ENCODE data around the gene TLE1. TPM values are rescaled to one million over a fixed set of nuclear protein-coding genes. Genes with fewer than 3 reads are reported as not detected.

The TLE1 gene
- total RNA-seq, 6 experiments from 2014 or later: 6.7 to 15.3 (median 13.0) TPM

- TF ChIP-seq, protein P1, sequence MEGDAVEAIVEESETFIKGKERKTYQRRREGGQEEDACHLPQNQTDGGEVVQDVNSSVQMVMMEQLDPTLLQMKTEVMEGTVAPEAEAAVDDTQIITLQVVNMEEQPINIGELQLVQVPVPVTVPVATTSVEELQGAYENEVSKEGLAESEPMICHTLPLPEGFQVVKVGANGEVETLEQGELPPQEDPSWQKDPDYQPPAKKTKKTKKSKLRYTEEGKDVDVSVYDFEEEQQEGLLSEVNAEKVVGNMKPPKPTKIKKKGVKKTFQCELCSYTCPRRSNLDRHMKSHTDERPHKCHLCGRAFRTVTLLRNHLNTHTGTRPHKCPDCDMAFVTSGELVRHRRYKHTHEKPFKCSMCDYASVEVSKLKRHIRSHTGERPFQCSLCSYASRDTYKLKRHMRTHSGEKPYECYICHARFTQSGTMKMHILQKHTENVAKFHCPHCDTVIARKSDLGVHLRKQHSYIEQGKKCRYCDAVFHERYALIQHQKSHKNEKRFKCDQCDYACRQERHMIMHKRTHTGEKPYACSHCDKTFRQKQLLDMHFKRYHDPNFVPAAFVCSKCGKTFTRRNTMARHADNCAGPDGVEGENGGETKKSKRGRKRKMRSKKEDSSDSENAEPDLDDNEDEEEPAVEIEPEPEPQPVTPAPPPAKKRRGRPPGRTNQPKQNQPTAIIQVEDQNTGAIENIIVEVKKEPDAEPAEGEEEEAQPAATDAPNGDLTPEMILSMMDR (IDR thresholded peaks at IDR 0.05): no peak
- no peak overlapping the region for H3K4me3 Mint-ChIP-seq
- H3K27me3 Mint-ChIP-seq (ENCODE audit: insufficient read depth): peaks cover 15% of the 10 kb centered on the region
- no peaks in the 10 kb centered on the region; the same call in 1 of the 2 replicates for H3K36me3 Mint-ChIP-seq (ENCODE audit: low read depth)
- no peak overlapping the region for H3K27ac Mint-ChIP-seq
- no peaks in the 10 kb centered on the region; the same call in 1 of the 2 replicates for H3K4me1 Mint-ChIP-seq (ENCODE audit: low read depth)
- no peak for DNase-seq
- peaks cover 4% of the 10 kb centered on the region; the same call in 1 of the 2 replicates for H3K9me3 Mint-ChIP-seq
Observed at GRCh38 chr9:81722277-81722676, 32.9 kb upstream of the TLE1 start.

DNA sequence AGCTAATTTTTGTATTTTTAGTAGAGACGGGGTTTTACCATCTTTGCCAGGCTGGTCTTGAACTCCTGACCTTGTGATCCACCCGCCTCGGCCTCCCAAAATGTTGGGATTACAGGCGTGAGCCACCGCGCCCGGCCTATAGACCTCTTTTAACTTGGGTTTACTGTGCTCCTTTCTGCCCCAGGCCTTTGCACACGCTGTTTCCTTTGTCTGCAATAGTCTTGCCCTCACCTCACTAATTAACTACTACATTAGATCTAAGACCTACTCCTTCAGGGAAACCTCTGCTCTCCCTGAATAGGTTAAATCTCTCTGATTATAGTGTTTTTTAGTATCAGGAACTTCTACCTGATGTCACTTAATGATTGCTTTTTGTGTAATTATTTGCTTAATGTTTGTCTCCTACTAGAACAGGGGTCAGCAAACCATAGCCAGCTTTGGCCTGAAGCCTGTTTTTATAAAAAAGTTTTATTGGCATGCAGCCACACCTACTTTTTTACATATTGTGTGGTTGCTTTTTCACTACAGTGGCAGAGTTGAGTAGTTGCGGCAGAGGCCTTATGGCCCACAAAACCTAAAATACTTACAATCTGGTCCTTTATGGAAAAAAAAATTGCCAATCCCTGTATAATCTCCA, 31.2 kb upstream of the TLE1 start:
- no peaks in the 10 kb centered on the region; the same call in 1 of the 2 replicates for H3K4me1 Mint-ChIP-seq (ENCODE audit: low read depth)
- TF ChIP-seq, protein P1 (IDR thresholded peaks at IDR 0.05): no peak
- no peak overlapping the region for H3K4me3 Mint-ChIP-seq
- H3K27me3 Mint-ChIP-seq (ENCODE audit: insufficient read depth): peaks cover 11% of the 10 kb centered on the region
- H3K9me3 Mint-ChIP-seq: peaks cover 4% of the 10 kb centered on the region; the same call in 1 of the 2 replicates
- H3K27ac Mint-ChIP-seq: no peak overlapping the region
- DNase-seq: no peak
- H3K36me3 Mint-ChIP-seq (ENCODE audit: low read depth): no peaks in the 10 kb centered on the region; the same call in 1 of the 2 replicates

DNA sequence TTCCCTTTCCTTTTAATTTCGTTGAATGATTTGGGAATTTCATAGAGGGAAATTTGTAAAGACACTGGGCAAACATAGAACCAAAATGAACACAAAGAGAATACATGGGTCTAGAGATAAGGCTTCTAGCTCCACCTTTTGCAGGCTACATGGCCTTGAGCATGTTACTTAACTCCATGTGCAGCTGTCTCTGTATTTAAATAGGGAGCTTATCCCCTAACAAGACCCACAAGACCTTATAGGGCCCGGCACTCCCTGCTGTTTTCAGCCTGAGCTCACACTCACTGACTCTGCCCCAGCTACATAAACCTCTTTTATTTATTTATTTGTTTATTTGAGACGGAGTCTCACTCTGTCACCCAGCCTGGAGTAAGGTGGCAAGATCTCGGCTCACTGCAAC, 30.6 kb upstream of the TLE1 start:
- Mint-ChIP-seq H3K27me3 (ENCODE audit: insufficient read depth) (peaks cover 8% of the 10 kb centered on the region), H3K4me3 (no peak overlapping the region), H3K36me3 (ENCODE audit: low read depth) (no peaks in the 10 kb centered on the region; the same call in 1 of the 2 replicates), H3K9me3 (peaks cover 4% of the 10 kb centered on the region; the same call in 1 of the 2 replicates), H3K4me1 (ENCODE audit: low read depth) (no peaks in the 10 kb centered on the region; the same call in 1 of the 2 replicates), H3K27ac (no peak overlapping the region)
- TF ChIP-seq, protein P1 (IDR thresholded peaks at IDR 0.05): no peak
- no peak for DNase-seq

- no peaks in the 10 kb centered on the region for H3K4me1 Mint-ChIP-seq (ENCODE audit: low read depth)
- no peak for DNase-seq
Observed at GRCh38 chr9:81718244-81718643, 28.9 kb upstream of the TLE1 start.

DNA sequence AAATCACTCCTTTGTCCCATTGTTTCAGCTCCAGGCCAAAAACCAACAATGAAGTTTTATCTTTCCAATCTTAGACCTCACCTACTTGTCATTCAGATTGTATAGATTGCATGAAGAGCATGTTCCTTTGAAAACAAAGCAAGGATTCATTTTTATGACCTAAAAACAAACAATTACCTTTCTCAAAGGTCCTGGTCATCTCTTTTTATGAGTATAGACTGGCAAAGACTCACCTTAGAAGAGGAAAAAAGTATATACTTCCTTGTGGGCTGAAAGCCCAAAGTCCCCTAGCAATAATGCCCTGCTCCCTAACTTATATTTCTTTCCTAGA, 28.4 kb upstream of the TLE1 start:
- DNase-seq: no peak
- Mint-ChIP-seq H3K4me1 (ENCODE audit: low read depth) (no peaks in the 10 kb centered on the region), H3K4me3 (no peak overlapping the region), H3K36me3 (ENCODE audit: low read depth) (no peaks in the 10 kb centered on the region; the same call in 1 of the 2 replicates), H3K27ac (no peak overlapping the region), H3K27me3 (ENCODE audit: insufficient read depth) (peaks cover 6% of the 10 kb centered on the region), H3K9me3 (peaks cover 4% of the 10 kb centered on the region; the same call in 1 of the 2 replicates)
- TF ChIP-seq, protein P1 (IDR thresholded peaks at IDR 0.05): no peak

More at GRCh38 chr9:81718244-81718643, 28.9 kb upstream of the TLE1 start:
- no peaks in the 10 kb centered on the region; the same call in 1 of the 2 replicates for H3K36me3 Mint-ChIP-seq (ENCODE audit: low read depth)
- H3K27ac Mint-ChIP-seq: no peak overlapping the region
- peaks cover 4% of the 10 kb centered on the region; the same call in 1 of the 2 replicates for H3K9me3 Mint-ChIP-seq
- peaks cover 8% of the 10 kb centered on the region for H3K27me3 Mint-ChIP-seq (ENCODE audit: insufficient read depth)
- TF ChIP-seq, protein P1 (IDR thresholded peaks at IDR 0.05): no peak
- no peak overlapping the region for H3K4me3 Mint-ChIP-seq
